VCaP (cell line): ENCODE results near the gene DGKD.

ENCODE experiments used
- H3K27ac ChIP-seq: fragments of 450-650 bp; 2 replicates; pipeline ENCODE4 v1.5.1; 2017
- TF ChIP-seq, protein P1 (sequence below): fragments of 450-650 bp; conservative IDR thresholded peaks from 2 replicates; pipeline ENCODE4 v1.5.1; 2017; ENCODE audit warnings: mild to moderate bottlenecking, moderate library complexity

Gene DGKD

DNA sequence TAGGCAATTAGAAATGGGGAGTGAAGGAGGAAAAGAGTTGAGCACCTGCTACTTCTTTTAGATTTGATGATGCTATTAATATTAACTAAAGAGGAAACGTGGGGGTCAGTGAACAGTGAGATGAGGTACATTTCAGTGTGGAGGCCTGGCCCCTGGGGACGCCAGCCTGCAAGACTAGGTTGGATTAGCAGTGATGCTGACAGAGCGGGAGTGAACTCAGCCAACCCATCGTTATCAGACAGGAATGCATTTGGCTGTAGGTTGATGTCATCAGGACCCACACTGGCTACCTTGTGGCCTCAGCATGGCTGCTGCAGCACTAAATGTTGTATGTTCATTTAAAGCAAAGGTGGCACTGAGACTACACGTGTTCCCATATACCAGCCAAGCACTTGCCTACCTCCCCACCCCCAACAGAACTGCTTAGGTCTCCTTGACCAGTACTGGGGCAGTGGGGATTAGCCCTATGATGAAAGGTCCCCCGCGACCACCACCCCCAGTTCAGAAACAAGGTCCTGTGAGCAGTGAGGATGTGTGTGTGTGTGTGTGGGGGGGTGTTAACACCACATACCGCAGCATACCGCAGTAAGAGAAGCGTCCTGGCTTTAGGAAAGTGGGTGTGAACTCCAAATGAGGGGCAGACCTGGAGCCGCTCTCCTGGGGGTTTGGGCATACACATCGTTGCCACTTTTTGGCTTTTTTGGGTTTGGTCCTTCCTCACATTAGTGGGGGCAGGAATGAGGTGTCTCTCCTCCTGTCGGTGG lies 26.0 kb downstream of the DGKD start:
- H3K27ac ChIP-seq, result peak overlapping the region; percentile 38; the same call in 1 of the 2 replicates
- TF ChIP-seq, protein P1, sequence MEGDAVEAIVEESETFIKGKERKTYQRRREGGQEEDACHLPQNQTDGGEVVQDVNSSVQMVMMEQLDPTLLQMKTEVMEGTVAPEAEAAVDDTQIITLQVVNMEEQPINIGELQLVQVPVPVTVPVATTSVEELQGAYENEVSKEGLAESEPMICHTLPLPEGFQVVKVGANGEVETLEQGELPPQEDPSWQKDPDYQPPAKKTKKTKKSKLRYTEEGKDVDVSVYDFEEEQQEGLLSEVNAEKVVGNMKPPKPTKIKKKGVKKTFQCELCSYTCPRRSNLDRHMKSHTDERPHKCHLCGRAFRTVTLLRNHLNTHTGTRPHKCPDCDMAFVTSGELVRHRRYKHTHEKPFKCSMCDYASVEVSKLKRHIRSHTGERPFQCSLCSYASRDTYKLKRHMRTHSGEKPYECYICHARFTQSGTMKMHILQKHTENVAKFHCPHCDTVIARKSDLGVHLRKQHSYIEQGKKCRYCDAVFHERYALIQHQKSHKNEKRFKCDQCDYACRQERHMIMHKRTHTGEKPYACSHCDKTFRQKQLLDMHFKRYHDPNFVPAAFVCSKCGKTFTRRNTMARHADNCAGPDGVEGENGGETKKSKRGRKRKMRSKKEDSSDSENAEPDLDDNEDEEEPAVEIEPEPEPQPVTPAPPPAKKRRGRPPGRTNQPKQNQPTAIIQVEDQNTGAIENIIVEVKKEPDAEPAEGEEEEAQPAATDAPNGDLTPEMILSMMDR, result no peak

DNA sequence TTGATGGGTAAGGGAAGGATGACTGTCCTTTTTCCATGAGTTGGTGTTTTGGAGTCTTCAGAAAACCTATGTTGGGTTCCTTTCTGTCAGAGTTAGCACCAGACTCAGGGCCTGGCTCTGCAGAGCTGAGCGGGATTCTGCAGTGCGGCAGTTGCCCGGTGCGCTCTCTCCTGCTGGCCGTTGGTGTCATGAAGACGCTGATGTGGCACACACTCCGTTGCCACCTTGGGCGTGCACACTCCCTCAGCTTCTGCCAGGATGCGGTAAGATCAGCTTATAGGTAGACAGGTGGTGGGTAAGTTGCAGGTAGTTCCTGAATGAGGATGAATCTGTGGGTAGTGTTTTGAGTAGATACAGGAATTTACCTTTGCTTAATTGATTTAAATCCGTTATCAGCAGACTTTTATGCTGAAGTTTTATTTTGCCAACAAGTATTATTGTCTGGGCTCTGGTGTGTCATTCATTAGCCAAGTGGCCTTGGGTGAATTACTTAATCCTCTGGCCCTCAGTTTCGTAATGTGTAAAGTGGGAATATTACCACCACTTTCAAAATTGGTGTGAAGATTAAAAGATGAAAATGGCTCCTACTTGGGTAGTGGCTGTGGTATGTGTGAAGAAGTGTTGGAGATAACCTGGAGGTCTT lies 26.8 kb downstream of the DGKD start:
- TF ChIP-seq, protein P1, result no peak
- peak overlapping the region; percentile 38 for H3K27ac ChIP-seq

DNA sequence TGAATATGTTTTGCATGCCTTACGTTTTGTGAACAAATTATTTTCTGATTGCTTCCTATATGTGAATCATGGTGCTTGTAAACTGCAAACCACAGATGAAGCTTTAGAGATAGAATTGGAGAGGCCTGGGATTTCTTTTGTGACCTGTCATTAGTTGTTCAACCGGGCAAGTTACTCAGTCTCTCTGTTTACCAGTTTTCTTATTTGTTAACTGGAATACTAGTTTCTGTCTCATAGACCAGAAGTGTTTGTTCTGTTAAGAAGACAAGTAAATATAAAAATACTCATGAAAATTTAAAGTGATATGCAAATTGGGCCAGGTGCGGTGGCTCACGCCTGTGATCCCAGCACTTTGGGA lies 27.3 kb downstream of the DGKD start:
- H3K27ac ChIP-seq, result peak overlapping the region; percentile 38
- TF ChIP-seq, protein P1, result no peak

DNA sequence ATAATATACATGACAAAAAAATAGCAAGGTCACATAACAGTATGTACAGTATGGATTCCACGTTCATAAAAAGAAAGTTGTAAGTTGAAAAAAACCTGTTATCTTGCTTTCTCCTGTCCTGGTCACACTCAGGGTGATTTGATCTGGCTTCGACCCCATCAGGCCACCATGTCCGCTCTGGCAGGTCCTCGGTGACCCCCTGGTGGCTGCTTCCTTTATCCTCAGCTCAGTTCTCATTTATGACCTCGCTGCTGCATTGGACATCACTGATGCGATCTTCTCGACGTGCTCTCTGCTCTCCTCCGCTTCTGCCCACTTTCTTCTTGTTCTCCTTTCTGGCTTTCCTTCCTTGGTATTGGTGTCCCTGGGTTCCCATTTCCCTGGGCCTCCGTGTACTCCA lies 29.7 kb downstream of the DGKD start:
- TF ChIP-seq, protein P1, result no peak
- H3K27ac ChIP-seq, result no peak overlapping the region

DNA sequence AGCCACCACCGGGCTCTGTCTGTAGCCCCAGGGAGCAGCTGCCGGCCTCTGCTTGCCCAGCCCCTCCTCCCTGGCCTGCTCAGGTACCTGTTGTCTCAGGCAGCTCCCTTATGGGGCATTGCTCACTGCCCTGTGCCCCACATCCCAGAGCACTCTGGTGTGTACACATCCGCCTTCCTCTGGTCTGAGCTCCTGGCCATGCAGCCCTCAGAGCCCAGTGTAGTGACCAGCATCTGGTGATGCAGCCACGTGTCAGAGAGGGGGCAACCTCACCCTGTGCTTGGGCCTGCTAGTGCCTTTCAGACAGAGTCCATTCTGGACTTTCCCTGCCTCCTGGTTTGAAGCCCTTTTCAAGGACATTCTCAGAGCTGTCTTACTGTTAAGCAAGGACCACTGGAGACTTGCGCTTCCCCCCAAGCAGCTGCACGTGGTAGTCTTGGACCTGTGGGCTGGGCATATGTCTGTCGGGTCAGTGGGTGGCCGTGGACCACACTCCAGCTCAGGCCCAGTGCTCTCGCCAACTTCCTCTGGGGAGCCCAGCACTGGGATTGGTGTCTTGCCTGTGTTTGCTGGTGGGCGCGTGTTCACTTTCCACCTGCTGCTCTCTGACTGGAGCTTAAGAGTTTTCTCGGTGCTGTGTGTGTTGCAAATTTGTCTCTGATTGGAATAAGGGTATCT lies 30.7 kb downstream of the DGKD start:
- TF ChIP-seq, protein P1, result no peak
- no peak overlapping the region for H3K27ac ChIP-seq

DNA sequence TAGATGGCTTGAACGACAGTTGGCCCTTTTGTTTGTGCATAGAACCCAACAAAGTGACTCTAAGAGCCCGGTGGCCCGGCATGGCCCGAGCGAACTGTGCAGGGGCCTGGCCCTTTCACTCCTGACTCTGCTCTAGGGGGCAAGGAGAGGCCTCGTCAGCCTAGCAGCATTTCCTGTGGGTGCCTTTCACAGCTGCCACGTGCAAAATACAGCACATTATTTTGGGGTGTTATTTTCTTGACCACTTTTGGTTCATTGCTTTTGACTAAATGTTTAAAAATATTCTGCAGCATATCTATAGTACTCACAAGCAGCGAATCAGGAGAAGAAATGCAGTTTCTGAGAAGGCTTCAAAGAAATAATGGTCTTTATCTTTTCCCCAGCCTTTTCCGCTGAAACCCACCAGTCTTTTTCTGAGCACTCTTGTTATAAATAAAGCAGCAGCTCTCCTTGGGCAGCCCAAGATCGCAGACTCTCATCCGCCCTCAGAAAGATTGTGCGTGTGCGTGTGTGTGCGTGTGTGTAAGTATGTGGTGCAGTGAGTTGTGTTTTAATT lies 31.3 kb downstream of the DGKD start:
- no peak overlapping the region for H3K27ac ChIP-seq
- TF ChIP-seq, protein P1, result no peak
